ENCODE data around the gene NACA2.

GRCh38 chr17:61579347-61579746, 11.7 kb downstream of the NACA2 start:
- TF ChIP-seq, protein P1, sequence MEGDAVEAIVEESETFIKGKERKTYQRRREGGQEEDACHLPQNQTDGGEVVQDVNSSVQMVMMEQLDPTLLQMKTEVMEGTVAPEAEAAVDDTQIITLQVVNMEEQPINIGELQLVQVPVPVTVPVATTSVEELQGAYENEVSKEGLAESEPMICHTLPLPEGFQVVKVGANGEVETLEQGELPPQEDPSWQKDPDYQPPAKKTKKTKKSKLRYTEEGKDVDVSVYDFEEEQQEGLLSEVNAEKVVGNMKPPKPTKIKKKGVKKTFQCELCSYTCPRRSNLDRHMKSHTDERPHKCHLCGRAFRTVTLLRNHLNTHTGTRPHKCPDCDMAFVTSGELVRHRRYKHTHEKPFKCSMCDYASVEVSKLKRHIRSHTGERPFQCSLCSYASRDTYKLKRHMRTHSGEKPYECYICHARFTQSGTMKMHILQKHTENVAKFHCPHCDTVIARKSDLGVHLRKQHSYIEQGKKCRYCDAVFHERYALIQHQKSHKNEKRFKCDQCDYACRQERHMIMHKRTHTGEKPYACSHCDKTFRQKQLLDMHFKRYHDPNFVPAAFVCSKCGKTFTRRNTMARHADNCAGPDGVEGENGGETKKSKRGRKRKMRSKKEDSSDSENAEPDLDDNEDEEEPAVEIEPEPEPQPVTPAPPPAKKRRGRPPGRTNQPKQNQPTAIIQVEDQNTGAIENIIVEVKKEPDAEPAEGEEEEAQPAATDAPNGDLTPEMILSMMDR (IDR thresholded peaks at IDR 0.05; ENCODE audit: low read length) = no peak
- TF ChIP-seq EZH2 (IDR thresholded peaks at IDR 0.05; ENCODE audit: borderline replicate concordance, low read length) = no peak

Measured in OCI-LY1 (cell line).